Measurements from ENCODE around the gene UBR2.

DNA sequence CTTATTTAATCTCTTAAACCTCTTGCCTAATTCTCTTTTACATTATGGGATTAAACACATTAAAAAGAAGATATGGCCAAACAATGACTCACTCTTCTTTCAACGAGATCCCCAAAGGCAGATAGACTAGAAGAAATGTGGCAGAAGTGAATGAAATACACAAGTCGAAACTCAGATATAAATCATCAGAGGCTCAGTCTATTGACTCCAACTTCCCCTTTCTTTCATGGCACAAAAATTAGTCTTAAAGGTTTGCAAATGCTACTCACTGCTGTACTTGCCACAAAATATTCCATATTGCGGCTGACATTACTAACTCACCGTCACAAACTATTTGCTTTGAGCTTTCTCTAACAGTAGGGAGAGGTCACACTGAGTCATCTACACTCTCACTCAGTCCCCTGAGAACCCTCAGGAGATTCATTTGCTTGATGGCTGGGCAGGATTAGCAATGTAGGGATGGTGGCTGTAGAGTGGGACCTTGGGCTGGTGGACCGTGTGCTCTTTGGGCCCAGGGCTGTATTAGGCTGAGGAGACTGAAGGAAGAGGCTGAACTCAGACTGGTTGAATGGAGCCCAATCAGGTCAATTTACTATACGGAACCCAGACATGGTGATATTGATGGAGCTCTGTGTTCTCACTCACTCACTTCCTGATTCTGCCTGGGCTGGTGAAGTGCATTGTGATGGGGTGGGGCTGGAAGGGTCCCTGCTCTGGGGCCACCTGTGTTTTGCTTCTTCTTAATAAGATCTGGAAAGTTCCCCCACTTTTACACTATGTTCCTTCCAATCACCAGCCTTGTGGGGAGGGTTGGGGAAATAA lies 42.8 kb upstream of the UBR2 start:
- TF ChIP-seq CTCF (IDR thresholded peaks at IDR 0.05) (no peak), POLR2A (IDR thresholded peaks at IDR 0.05) (no peak)

All from lower leg skin (tissue), 3 donors.